ENCODE data around the gene BRWD1.

BRWD1 gene

GRCh38 chr21:39221997-39222486, 91.4 kb downstream of the BRWD1 start:
- no peak for TF ChIP-seq CTCF (IDR thresholded peaks at IDR 0.05)

DNA sequence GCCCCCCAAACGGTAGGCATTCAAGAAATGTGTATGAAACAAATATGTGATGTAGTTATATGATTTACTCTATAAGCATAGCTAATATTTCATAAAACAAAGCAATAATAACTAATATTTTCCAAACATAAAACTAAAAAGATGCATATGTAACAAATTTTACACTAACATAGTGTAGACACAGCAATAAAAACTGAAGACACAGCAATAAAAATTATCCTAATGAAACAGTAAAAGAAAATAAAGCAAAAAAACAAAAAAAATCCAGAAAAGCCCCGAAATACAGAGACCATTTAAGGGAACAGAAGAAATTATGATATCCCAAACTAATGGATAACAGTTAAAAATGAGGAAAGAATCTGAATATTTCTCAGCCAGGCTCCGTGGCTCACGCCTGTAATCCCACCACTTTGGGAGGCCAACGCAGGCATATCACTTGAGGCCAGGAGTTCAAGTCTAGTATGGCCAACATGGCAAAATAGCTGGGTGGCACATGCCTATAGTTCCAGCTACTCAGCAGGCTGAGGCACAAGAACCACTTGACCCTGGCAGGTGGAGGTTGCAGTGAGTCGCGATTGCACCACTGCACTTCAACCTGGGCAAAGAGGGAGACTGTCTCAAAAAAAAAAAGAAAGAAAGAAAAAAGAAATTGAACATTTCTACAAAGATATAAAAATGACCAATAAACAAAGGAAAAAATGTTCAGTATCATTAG, 92.0 kb downstream of the BRWD1 start:
- TF ChIP-seq CTCF (IDR thresholded peaks at IDR 0.05): no peak

- TF ChIP-seq CTCF (IDR thresholded peaks at IDR 0.05): no peak
Measured at GRCh38 chr21:39220150-39220549, 93.3 kb downstream of the BRWD1 start.

DNA sequence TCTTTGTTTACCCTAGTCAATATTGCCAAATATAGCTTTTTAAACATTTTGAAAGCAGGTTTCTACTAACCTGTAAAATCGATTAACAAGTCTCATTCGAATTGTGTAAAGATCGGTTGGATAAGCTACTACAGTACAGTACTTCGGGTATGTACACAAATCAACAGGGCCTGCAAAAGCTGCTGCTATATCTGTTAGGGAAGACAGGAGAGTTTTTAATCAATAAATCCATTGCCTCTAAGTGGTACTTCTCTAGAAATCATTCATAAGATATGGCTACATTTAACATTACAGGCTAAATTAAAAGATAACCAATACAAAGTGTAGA, 95.4 kb downstream of the BRWD1 start:
- TF ChIP-seq CTCF (IDR thresholded peaks at IDR 0.05): no peak

DNA sequence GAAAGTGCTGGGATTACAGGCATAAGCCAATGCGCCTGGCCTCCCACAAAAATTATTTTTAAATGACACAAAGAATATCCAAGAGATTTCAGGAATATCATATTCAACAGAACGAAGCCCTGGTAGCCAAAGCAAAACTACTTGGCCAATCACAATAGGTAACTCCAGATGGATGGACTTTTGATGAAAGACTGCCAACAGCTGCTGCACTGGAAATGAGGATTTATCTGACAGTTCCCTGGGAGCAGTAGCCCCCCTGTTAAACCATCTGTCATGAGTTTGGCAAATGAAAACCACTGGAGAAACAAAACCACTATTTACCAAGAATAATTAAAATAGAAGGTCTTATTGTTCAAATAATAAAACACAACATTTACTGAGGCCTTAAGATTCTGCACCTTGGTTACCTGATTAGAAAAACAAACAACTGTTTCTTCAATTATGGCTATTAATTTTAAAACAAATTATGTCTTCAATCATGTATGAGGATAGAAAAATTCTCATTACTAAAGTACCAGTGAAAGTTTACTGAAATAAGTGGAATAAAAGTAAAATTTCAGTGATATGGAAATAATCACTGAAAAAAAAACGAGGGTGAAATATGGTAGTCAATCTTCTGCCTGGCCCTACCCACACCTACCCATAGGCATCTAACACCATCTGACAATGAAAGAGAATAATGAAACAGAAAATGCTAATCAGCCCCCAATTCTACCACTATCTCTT, 95.9 kb downstream of the BRWD1 start:
- no peak for TF ChIP-seq CTCF (IDR thresholded peaks at IDR 0.05)

- TF ChIP-seq CTCF (IDR thresholded peaks at IDR 0.05): no peak
Measured at GRCh38 chr21:39216290-39216689, 97.1 kb downstream of the BRWD1 start.

DNA sequence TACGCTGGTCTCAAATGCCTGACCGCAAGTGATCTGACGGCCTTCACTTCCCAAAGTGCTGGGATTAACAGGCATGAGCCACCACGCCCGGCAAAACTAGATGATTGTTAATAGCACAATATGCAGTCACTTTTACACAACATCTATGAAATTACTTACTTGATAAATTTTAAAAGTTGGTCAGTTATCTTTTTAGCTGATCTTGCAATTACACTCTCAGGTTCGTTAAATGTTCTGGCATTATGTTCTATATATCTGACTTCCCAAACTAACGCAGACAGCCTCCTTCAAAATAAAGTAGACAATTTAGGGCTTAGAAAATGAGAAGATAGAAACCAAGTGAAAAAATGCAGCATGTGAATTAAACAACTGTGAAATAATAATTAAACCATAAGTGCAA, 98.4 kb downstream of the BRWD1 start:
- TF ChIP-seq CTCF (IDR thresholded peaks at IDR 0.05): no peak

Measured in LNCAP (cell line).